GM18508 (cell line): ENCODE results near the gene HUNK.

Source experiments
- ATAC-seq: cut with Tn5 transposase; IDR thresholded peaks from one replicate; pipeline ENCODE4 v1.9.1; 2021; ENCODE audit warnings: moderate number of reproducible peaks; ENCODE audit not compliant: insufficient read depth, unreplicated experiment

HUNK gene

DNA sequence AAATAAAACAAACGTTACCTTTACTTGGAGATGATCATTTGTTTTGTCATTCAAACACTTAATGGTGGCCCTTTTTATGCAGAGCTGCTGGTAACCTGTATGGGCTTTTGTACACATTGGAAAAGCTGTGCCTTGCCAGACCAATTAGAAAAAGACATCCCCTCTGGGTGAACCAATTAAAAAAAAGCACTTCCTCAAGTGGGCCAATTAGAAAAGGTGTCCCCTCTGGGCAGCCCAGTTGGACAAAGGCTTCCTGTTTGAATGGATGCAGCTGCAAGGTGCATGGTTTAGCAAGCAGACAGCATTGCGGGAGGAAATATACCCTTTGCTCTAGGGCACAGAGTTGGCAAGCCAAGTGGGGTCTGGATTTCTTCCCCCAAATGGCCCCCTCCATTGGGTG is 21.6 kb downstream of the HUNK start:
- ATAC-seq = no peak

DNA sequence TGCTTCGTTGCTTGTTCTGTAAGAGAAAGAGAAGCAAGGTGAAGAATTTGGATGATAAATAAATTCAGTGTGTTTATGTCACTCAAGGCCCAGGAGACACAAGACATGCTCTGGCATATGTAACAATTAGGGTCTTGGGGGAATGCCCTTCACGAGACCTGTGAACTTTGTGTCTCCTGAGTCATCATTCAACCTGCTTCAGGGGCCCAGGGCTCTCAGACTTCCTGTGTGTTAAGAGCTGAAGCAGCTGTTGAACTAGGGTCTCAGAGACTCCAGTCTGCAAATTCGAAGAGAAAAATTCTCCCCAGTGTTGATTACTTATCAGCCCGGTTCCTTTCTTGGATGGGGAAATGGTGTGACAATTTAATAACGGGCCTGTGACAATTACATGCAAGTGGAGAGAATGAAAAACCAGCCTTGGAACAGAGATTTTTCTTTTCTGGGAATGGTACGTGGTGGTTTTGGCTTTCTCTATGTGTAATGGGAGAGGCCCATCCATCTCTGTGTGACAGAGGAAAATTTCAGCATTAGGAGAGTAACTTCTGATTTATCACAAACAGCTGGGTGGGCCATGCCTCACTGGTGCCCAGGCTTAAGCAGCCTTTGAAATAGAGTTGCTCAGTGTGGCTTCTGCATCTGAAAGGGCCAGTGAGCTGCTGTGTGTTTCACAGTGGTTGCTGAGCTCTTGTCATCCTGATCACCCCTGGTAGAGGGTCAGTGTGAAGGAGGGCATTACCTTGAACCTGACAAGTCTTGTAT is 22.4 kb downstream of the HUNK start:
- no peak for ATAC-seq

DNA sequence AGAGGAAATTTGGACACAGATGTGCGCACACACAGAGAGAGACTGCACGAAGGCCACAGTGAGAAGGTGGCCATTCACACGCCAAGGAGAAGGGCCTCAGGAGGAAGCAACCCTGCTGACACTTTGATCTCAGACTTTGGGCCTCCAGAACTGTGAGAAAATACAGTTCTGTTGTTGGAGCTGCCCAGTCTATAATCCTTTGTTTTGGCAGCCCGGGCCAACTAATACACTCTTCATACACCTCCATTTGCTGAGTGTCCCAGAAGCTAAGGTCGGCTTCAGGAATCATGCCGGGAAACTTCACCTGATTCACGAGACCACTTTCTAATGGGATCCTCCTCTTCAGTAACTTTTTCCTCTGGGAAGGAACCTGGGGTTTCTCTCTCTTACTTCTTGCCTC is 23.2 kb downstream of the HUNK start:
- ATAC-seq = no peak

DNA sequence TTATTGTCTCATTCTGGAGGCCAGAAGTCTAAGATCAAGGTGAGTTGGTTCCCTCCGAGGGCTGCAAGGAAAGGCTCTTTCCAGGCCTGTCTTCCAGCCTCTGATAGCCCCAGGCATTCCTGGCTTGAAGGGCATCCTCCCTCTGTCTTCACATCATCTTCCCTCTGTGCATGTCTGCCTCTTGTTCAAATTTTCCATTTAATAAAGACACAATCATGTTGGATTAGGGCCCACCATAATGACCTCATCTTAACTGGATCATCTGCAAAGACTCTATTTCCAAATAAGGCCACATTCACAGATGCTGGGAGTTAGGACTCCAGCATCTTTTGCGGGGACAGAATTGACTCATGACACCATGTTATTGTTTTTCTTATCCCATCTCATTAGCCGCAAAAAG is 24.5 kb downstream of the HUNK start:
- no peak for ATAC-seq

DNA sequence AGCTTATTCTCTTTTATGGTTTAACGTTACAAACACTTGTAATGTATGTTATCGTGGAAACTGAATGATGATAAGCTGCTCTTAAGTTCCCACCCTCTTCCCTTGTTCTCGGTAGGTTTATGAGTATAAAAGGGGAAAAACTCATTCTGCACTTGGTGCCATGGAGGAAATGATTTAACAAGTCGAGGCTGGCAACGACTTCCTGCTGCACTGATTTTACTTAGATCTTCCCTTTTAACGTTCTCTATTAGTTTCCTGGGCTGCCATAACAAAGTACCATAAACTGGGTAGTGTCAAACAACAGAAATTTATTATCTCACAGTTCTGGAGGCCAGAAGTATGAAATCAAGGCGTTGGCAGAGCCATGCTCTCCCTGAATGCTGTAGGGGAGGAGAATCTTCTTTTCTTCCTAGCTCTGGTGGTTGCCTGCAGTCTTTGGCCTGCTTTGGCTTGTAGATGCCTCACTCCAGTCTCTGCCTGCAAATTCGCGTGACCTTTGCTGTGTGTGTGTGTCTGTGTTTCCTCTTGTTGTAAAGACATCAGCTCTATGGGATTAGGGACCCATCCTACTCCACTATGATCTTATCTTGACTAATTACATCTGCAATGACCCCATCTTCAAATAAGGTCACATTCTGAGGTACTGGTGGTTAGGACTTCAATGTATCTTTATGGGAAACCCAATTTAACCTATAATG is 26.3 kb downstream of the HUNK start:
- ATAC-seq = no peak

DNA sequence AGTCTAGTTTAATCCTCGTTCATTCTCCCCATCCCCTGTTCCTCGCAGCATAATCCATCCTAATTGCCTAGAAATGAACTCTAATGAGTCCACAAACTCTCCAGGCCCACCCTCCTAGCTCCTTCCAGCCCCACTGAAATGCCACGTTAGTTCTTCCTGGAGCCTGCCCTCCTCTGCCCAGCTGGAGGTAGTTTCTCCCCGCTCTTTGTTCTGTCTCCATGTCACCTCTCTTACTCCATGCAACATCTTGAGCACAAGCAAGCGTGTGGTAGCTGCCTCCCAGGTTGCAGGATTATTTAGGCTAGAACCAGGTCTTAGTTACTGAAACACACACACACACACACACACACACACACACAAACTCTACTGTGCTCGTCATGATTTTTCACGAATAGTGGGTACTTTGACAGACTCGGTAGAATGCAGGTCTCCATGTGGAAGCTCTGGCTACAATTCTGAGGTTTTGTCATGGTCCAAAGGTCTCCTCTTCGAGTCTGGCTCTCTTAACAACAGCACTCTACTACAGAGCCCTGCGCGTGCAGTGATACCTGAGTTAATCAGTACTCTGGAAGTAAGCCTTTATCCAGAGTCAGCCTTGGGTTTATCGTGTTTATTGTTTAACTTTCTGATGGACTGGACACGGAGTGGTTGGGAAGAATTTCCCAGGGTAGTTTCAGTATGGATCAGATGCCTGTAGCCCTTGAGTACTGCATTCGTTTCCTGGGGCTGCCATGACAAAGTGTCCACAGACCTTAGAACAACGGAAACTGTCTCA is 27.5 kb downstream of the HUNK start:
- ATAC-seq = no peak

DNA sequence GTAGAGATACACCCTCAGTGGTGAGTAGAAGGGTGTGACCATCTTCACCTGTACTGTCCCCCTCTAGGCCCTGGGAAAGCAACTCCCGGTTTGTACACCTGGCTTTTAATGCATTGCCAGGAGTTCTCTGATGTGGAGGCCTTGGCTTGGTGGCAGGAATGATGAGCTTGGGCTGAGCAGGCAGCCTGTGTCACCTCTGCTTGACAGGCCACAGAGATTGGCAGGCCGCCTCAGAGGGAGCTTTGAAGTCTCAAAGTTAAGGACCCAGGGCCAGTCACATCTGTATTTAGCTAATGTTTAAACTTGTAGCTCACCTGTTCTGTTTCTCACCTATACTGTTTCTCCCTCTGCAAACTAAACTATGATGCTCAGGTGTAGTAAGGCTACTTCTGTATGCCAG is 28.5 kb downstream of the HUNK start:
- ATAC-seq = no peak

DNA sequence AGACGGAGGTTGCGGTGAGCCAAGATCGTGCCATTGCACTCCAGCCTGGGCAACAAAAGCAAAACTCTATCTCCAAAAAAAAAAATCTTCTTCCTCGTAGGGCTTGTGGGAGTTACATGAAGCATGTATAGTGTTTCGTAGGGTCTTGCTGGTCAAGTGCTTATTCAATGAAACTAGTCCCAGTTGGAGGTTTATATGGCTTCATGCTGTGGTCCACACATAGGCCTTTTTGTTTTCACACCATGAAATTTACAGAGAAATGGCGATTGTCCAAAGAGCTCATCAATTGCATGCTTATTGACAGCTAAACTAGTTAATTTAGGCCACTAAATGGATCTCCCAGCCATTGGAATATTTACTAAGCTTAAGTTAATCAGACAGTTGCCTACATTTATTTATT is 29.6 kb downstream of the HUNK start:
- ATAC-seq = no peak

DNA sequence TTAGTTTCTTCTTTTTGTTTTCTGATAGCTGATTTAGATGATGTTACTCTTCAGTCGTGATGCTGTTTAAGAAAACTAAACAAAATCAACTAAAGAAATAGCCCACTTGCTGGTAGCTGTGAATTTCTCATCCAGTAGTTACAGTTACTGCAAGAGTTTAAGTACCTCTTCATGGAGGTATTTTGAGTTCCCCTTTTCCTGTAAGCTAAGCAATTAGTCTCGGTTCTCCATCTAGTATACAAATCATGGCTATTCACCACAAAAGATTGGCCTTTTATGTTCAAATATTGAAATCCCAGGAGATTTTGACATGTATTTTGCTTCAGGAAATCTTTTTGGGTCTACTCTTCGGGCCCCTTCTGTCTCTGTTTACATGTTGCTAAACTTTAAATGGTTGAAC is 31.1 kb downstream of the HUNK start:
- ATAC-seq = no peak

DNA sequence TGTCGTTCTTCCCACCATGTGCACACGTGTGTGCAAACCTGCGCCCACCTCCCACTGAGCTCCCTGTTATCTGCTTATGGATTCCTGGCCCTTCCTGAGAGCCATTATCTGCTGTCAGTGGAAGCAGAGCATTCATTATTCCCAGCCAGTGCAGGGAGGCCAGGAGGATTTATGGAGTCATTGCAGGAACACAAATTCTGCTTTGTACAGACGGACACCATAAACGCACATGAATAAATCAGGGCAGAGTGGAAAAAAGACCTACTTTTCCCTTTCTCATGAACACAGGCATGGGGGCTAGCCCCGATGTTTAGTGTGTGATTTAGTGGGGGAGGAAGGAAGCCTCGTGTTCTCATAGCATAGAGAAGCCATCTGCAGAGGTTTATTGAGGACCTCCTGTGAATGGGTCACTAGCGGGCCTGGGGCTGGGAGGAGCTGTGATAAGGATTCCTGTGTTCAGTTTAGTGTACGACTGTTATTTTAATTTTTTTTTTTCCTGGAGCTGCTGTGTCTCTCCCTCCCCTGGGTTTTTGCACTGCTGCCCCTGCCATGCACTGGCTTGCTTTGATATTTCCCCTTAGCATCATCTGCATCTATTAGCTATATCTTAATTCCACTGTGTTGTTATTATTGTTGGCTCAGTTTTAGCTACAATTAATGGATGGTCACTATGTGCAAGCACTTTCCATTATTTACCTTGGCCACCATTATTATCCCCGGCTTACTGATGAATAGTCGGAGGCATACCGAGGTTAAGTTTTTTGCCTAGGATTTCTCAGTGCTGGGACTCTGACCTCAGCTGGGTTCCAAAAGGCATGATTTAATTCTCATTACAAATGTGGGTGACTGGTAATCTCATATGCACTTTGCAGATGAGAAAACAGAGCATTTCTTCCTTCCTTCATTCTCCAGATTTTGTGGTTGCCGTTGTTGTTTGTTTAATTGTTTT is 33.0 kb downstream of the HUNK start:
- ATAC-seq = no peak

DNA sequence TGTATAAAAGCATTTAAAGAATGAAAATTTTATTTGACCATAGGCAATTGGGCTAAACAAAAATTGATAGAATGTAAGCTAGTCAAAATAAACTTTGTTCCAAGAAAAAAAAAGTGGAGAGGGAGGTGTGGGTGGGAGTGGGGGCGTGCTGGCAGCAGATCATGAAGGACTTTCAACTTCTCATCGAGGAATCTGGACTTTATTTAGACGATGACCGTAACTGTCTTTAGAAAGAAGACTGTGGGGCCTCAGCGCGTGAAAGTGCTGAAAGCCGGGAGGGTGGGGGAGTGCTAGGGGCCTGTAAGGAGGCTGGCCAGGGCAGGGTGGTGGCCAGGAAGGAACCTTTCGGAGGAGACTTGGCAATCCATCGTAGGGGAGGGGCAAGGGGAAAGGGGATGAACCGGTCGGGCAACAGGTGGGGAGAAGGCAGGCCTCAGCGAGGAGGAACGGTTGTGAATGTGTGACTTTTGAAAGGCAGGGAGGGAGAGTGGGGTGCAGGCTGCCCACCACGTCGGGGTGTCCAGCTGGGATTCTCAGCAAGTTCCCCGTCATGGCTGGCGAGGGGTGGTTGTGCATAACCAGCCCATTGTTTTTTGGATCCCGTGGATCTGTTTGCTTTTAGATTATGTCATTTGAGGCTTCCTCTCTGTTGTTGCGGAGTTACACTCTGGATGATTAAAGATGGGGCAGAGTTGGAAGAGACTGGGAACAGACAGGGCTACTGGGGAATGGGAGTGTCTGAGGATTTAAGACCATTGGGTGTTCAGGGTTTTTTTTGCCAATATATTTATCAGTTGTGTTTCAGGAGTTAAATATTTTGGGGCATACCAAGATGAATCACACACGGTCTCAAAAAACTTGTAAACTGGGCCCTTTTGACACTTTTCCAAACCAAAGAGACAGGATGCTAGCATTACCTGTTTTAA is 35.5 kb downstream of the HUNK start:
- no peak for ATAC-seq

DNA sequence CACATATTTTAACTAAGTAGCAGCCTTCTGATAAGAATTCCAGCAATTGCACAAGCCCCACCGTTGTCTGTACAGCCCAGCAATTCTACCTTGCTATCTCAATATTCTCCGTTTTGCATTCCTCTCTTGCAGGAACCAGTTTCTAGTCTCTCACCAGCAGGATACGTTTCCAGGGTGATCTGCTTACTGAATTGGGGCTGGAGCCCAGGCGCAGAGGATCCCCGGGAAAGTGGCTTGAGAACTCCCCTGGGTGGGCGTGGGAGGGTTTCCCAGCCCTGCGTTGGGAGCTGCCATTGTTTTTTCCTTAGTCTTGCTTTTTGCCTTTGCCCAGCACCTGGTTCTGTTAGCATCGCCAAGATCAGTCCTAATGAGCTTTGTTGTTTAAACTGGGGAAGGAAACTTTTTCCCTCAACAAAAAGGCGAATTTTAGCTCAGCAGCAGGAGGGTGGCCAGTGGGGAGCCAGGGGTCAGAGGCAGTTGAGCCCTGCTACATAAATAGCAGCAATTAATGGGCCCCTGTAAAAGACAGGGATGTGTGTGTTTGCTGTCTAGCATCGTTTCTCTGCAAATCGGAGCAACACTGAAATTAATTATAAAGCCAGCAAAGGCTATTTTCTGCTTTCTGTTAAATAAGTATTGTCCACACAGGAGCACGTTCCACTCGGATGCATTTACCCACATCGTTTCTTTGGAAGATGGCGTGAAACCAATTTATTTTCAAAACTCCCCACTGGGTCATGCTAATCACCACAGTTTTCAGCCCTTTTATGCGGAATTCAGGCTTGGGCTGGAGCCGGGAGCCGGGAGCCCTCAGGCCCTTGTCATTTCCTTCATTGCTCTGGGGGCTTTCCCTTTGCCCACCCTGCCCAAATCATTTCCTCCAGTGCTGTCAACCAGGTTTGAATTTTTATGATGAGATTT is 36.6 kb downstream of the HUNK start:
- ATAC-seq = no peak

DNA sequence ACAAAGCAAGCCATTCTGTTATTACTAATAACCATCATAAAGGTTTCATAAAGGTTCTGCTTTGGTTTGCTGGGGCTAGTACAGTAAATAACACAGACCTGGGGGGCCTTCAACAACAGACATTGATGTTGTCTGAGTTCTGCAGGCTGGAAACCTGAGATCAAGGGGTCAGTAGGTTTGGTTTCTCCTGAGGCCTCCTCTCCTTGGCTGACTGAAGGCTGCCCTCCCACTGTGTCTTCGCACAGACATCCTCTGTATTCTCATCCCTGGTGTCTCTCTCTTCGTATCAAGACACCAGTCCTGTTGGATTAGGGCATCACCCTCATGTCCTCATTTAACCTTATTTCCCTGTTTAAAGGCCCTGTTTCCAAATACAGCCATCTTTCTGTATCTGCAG is 37.3 kb downstream of the HUNK start:
- no peak for ATAC-seq

DNA sequence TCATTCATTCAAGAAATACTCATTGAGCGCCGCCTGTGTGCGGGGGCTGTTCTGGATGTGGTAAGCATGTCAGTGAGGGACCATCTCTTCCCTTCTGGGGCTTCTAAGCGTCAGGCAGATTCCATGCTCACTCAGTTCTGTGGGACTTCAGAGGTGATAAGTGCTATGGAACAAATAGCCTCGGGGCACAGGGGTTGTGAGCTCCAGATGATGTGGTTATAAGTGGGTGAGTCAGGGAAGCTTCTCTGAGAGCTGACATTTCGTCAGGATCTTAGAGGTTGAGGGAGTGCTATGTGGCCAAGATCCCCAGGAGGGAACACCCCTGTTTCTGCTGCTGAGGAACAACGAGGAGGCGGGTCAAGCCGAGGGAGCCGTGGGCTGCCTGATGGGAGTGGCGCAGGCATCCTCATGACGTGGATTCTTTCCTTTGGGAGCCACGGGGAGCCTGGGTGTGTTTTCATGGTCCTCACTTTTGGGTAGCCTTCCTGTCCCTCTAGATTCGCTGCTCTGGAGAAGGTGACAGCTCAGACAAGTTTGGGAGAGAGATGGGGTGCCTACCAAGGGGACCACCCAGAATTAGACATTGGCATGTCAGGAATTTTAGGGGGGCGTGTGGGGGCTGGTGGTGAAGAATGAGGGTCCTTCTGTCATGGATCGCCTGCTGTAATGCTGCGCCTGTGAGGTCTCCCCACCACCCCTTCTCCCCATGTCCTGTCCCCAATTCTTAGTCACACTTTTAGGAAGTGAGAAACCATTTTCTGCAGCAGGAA is 38.5 kb downstream of the HUNK start:
- no peak for ATAC-seq

DNA sequence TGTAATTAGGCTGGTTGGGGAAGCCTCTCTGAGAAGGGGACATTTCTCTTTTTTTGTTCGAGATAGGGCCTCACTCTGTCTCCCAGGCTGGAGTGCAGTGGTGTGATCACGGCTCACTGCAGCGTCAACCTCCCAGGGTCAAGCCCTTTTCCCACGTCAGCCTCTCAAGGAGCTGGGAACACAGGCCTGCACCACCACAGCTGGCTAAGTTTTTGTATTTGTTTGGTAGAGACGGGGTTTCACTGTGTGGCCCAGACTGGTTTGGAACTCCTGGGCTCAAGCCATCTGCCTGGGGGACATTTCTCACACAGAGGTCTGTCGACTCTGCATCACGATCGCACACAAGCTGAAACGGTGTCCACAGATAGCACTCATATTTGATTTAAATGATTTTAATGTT is 39.7 kb downstream of the HUNK start:
- no peak for ATAC-seq

DNA sequence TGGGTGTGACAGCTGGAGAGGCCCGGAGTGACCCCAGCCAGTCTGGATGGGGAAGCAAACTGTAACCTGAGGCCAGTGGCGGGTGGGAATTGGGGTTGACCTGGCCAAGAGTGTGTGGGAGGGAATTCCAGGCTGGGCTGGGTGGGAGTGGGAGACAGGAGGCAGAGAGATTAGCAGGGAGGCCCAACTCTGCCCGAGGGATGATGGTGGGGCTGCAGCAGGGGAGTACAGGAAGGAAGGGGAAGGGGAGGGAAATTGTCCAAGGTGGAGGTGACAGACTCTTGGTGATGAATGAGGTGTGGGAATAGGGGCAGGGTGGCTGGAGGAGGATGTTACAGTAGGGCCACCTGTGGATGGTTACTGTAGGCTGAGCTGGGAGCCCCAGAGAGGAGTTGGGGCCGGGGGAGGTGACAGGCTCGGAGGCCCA is 40.4 kb downstream of the HUNK start:
- no peak for ATAC-seq

DNA sequence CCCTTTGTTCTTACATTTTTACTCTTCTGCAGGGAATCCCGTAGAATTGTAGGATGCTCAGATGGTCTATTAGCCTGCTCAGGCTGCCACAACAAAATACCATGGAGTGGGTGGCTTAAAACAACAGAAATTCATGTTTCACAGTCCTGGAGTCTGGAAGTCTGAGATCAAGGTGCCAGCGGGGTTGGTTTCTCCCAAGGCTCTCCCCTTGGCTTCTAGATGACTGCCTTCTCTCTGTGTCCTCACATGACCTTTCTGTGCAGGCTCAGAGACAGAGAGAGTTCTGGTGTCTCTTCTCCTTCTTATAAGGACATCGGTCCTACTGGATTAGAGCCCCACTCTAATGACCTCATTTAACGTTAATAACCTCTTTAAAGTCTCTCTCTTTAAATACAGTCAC is 41.7 kb downstream of the HUNK start:
- no peak for ATAC-seq
